Measurements from ENCODE around the gene RAB1B.

GRCh38 chr11:66290330-66290621 is 21.8 kb downstream of the RAB1B start:
- TF ChIP-seq CTCF (IDR thresholded peaks at IDR 0.05; ENCODE audit: low read depth, low read length) = no peak
- TF ChIP-seq EZH2phosphoT487 (IDR thresholded peaks at IDR 0.05; ENCODE audit: low read depth) = no peak
